ENCODE measurements around the gene BBOX1. TPM values are rescaled to one million over a fixed set of nuclear protein-coding genes. Genes with fewer than 3 reads are reported as not detected.

BBOX1 gene
- total RNA-seq (2022; extraction: Qiagen RNA extraction), result 0.05 to 0.39 TPM in 2 of 5 replicates, not detected in the others

DNA sequence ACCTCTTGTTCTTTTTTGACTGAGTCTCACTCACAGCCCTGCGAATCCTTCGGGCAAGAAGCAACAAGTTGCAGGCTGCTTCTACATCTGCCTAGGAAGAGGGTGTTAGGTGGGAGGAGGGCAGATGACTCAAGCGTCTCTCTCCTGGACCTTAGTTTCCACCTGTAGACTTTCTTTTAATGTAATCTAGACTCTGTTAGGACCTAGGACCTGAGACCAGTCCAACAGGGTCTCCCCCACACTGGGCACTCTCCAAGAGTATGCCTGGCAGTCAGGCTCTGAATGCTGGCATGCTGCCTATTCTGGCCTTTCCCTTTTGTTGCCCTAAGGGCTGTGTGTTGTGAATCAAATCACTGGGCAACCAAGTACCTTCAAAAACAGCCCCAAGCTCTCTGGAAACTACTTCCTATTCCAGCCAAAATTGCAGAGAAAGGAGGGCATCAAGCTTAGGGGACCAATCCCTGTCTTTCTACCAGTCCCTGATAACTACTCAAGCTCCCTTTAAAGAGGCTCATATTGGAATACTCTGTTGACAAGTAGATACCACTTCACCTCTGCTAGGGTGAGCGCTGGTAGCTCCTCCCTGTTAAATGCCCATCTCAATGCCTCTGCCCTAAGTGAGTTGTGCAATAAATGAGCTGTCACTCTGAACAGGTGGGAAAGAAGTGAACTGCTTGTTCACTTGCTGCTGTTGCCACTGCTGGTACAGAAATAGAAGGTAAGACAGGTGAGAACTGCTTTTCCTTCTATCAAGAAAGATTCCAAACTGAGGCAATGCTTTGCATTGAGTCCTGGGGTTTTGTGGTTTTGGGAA lies at the start of gene BBOX1:
TSS of gene BBOX1 (plus strand) at position 514 of the 814 bp plus-strand sequence. CDS start 14,616 bp downstream, outside the sequence.

GRCh38 chr11:26993965-26994457 lies 46.6 kb upstream of the BBOX1 start, which contains the start of gene FIBIN:
FIBIN (plus strand) TSS chr11:26994112; CDS start chr11:26994527, 415 bp downstream.

Other genes starting within 250 kb of the BBOX1 start
- gene FIBIN, start 46.7 kb upstream of the BBOX1 start, total RNA-seq (2022; extraction: Qiagen RNA extraction), result not detected in 5 replicates